HG03064 (cell line): Measurements from ENCODE around the gene PTPRD.

ENCODE experiments used
- ATAC-seq: cut with Tn5 transposase; IDR thresholded peaks from one replicate; pipeline ENCODE4 v1.9.1; 2021; ENCODE audit warnings: low read depth; ENCODE audit not compliant: unreplicated experiment

PTPRD gene

GRCh38 chr9:10272830-10273229 lies 340.0 kb downstream of the PTPRD start:
- no peak for ATAC-seq

- no peak for ATAC-seq
Measured at GRCh38 chr9:10268531-10269485, 344.0 kb downstream of the PTPRD start.

- no peak for ATAC-seq
Measured at GRCh38 chr9:10265153-10265631, 347.6 kb downstream of the PTPRD start.

- ATAC-seq: no peak
Measured at GRCh38 chr9:10260501-10260900, 352.3 kb downstream of the PTPRD start.

- ATAC-seq: no peak
Measured at GRCh38 chr9:10259668-10260067, 353.1 kb downstream of the PTPRD start.

GRCh38 chr9:10255758-10256157 lies 357.0 kb downstream of the PTPRD start:
- ATAC-seq: no peak

- no peak for ATAC-seq
Measured at GRCh38 chr9:10254338-10254737, 358.5 kb downstream of the PTPRD start.

- no peak for ATAC-seq
Measured at GRCh38 chr9:10253341-10253740, 359.5 kb downstream of the PTPRD start.

- ATAC-seq: no peak
Measured at GRCh38 chr9:10252174-10252573, 360.6 kb downstream of the PTPRD start.

- no peak for ATAC-seq
Measured at GRCh38 chr9:10251490-10251889, 361.3 kb downstream of the PTPRD start.

GRCh38 chr9:10250219-10250618 lies 362.6 kb downstream of the PTPRD start:
- ATAC-seq: no peak

GRCh38 chr9:10248890-10249289 lies 363.9 kb downstream of the PTPRD start:
- no peak for ATAC-seq

GRCh38 chr9:10242255-10242654 lies 370.5 kb downstream of the PTPRD start:
- no peak for ATAC-seq

GRCh38 chr9:10238087-10238486 lies 374.7 kb downstream of the PTPRD start:
- ATAC-seq: no peak

- ATAC-seq: no peak
Measured at GRCh38 chr9:10237584-10237983, 375.2 kb downstream of the PTPRD start.

GRCh38 chr9:10236161-10236560 lies 376.6 kb downstream of the PTPRD start:
- no peak for ATAC-seq

- no peak for ATAC-seq
Measured at GRCh38 chr9:10235376-10235775, 377.4 kb downstream of the PTPRD start.

- ATAC-seq: no peak
Measured at GRCh38 chr9:10232352-10232930, 380.4 kb downstream of the PTPRD start.

GRCh38 chr9:10230512-10230911 lies 382.3 kb downstream of the PTPRD start:
- peak; percentile 88 for ATAC-seq

GRCh38 chr9:10228082-10228481 lies 384.7 kb downstream of the PTPRD start:
- no peak for ATAC-seq

- ATAC-seq: no peak
Measured at GRCh38 chr9:10226996-10227395, 385.8 kb downstream of the PTPRD start.

GRCh38 chr9:10212702-10213101 lies 400.1 kb downstream of the PTPRD start:
- no peak for ATAC-seq
